Keratinocyte (primary cell): ENCODE data around the gene KCNB1. TPM values are rescaled to one million over a fixed set of nuclear protein-coding genes. Genes with fewer than 3 reads are reported as not detected.

Experiments
- DNase-seq: peaks from one replicate; pipeline ENCODE4 v3.0.0-alpha.2; 2011; ENCODE audit warnings: low read depth, missing footprints, low spot score
- FAIRE-seq: peaks from 2 replicates; lab custom pipeline; 2011; peaks lifted over from hg19 to GRCh38; lab: Jason Lieb, UNC
- H2AFZ ChIP-seq: 2 replicates; pipeline ENCODE4 v1.6.0; 2012; ENCODE audit warnings: low read length, control low read depth, inconsistent platforms; ENCODE audit not compliant: control insufficient read depth
- H3K27ac ChIP-seq: 2 replicates; pipeline ENCODE4 v1.5.1; 2011; ENCODE audit warnings: low read length; ENCODE audit not compliant: control insufficient read depth, insufficient read depth
- H3K27me3 ChIP-seq: 3 replicates; pipeline ENCODE4 v1.6.0; 2011; ENCODE audit warnings: low read length; ENCODE audit not compliant: control insufficient read depth, insufficient read depth; ENCODE audit errors: extremely low read depth
- H3K36me3 ChIP-seq, 2 experiments: 2 replicates in 1 of 2; 3 replicates in 1 of 2; pipeline ENCODE4 v1.5.1; 2011; ENCODE audit warnings: low read length in 2 of 2, mild to moderate bottlenecking in 1 of 2; ENCODE audit not compliant: control insufficient read depth in 2 of 2, insufficient read depth in 2 of 2; ENCODE audit errors: extremely low read depth in 1 of 2
- H3K4me1 ChIP-seq: 3 replicates; pipeline ENCODE4 v1.5.1; 2011; ENCODE audit warnings: low read length; ENCODE audit not compliant: control insufficient read depth, insufficient read depth; ENCODE audit errors: extremely low read depth
- H3K4me2 ChIP-seq: 3 replicates; pipeline ENCODE4 v1.6.0; 2011; ENCODE audit warnings: low read depth, low read length; ENCODE audit not compliant: control insufficient read depth, insufficient read depth; ENCODE audit errors: extremely low read depth
- H3K4me3 ChIP-seq, 3 experiments: fragments of 200-600 bp in 1 of 3; sonication (generic) in 1 of 3; 2 replicates in 2 of 3; 3 replicates in 1 of 3; pipeline ENCODE4 v1.5.1; 2011 to 2016; ENCODE audit warnings: low read length in 3 of 3, mild to moderate bottlenecking in 3 of 3, control low read depth in 2 of 3, inconsistent platforms in 1 of 3, low read depth in 1 of 3, mixed read lengths in 1 of 3, mixed run types in 1 of 3, moderate library complexity in 1 of 3; ENCODE audit not compliant: control insufficient read depth in 2 of 3, insufficient read depth in 2 of 3; ENCODE audit errors: extremely low read depth in 1 of 3
- H3K79me2 ChIP-seq: 2 replicates; pipeline ENCODE4 v1.6.0; 2012; ENCODE audit warnings: low read length; ENCODE audit not compliant: control insufficient read depth, insufficient read depth
- H3K9ac ChIP-seq: 3 replicates; pipeline ENCODE4 v1.6.0; 2011; ENCODE audit warnings: low read length; ENCODE audit not compliant: control insufficient read depth, insufficient read depth; ENCODE audit errors: extremely low read depth
- H3K9me1 ChIP-seq: 3 replicates; pipeline ENCODE4 v1.6.0; 2011; ENCODE audit warnings: low read length; ENCODE audit not compliant: control insufficient read depth, insufficient read depth; ENCODE audit errors: extremely low read depth
- H3K9me3 ChIP-seq: 2 replicates; pipeline ENCODE4 v1.5.1; 2012; ENCODE audit warnings: low read depth, low read length; ENCODE audit not compliant: control insufficient read depth
- H4K20me1 ChIP-seq: 3 replicates; pipeline ENCODE4 v1.6.0; 2011; ENCODE audit warnings: low read length; ENCODE audit not compliant: control insufficient read depth, insufficient read depth; ENCODE audit errors: extremely low read depth
- CTCF ChIP-seq, 3 experiments: IDR thresholded peaks in 1 of 3; conservative IDR thresholded peaks in 1 of 3; optimal IDR thresholded peaks in 1 of 3; 2 replicates in 2 of 3; 3 replicates in 1 of 3; pipeline versions ENCODE3 to v1.5.1; 2011; ENCODE audit warnings: low read length in 3 of 3, mild to moderate bottlenecking in 3 of 3, moderate library complexity in 2 of 3, control low read depth in 1 of 3, inconsistent platforms in 1 of 3; ENCODE audit not compliant: insufficient read depth in 2 of 3; ENCODE audit errors: extremely low read depth in 1 of 3
- EZH2 ChIP-seq: IDR thresholded peaks from one replicate; pipeline ENCODE4 v1.6.1; 2012; ENCODE audit warnings: inconsistent platforms, mild to moderate bottlenecking, low read length, moderate library complexity
- dilution Hi-C: fragments of 300-500 bp; cut with MboI; formaldehyde crosslinking; loops from one replicate; pipeline ENCODE4 v1.7.0; 2020; ENCODE audit warnings: low sequenced_read_pairs; ENCODE audit not compliant: extremely low pct_ligation_motif_present
- polyA plus RNA-seq, 5 experiments: library from polyadenylated mRNA; depleted of rRNA in 3 of 5; stranded (reverse) in 3 of 5; stranded (forward) in 1 of 5; unstranded in 1 of 5; fragments of >200 nt; gene quantifications; 1 replicate in 1 of 5; 2 replicates in 3 of 5; 3 replicates in 1 of 5; pipeline versions ENCODE4 v1.2.1 to v1.2.3, GENCODE V29; 2011 to 2012; ENCODE audit warnings: missing spikeins in 2 of 5, low read depth in 1 of 5, low replicate concordance in 1 of 5

KCNB1 gene
- polyA plus RNA-seq, 1 donor (not counting 4 experiments of a cell fraction or from before 2014, with no cell fraction given), result not detected

GRCh38 chr20:49424536-49424935, 57.9 kb downstream of the KCNB1 start:
- Histone ChIP-seq H3K4me1 (no peaks in the 10 kb centered on the region), H3K9ac (no peak overlapping the region), H3K27me3 (peaks cover 8% of the 10 kb centered on the region), H3K27ac (no peak overlapping the region), H3K79me2 (no peaks in the 10 kb centered on the region), H3K36me3 (no peaks in the 10 kb centered on the region), H3K4me2 (no peak overlapping the region), H3K9me3 (no peaks in the 10 kb centered on the region), H2AFZ (no peak overlapping the region), H3K4me3 (no peak overlapping the region), H3K9me1 (no peaks in the 10 kb centered on the region), H4K20me1 (no peaks in the 10 kb centered on the region)
- TF ChIP-seq CTCF (optimal IDR thresholded peaks at IDR 0.05 in 1 of 3, IDR thresholded peaks at IDR 0.05 in 1 of 3, conservative IDR thresholded peaks at IDR 0.05 in 1 of 3; ENCODE audit: extremely low read depth in 1 of 3, insufficient read depth in 2 of 3, low read length in 3 of 3) (no peak), EZH2 (no peak)
- dilution Hi-C loops, result no loop called here
- FAIRE-seq, result no peak
- DNase-seq, result no peak

- no peaks in the 10 kb centered on the region for H3K4me1 ChIP-seq
- no peaks in the 10 kb centered on the region for H4K20me1 ChIP-seq
- FAIRE-seq (no peak), DNase-seq (no peak)
- H3K9me1 ChIP-seq, result no peaks in the 10 kb centered on the region
- peaks cover 11% of the 10 kb centered on the region for H3K27me3 ChIP-seq
- no peak overlapping the region for H2AFZ ChIP-seq
- H3K79me2 ChIP-seq, result no peaks in the 10 kb centered on the region
- no peaks in the 10 kb centered on the region for H3K9me3 ChIP-seq
- dilution Hi-C loops, result no loop called here
- H3K9ac ChIP-seq, result no peak overlapping the region
- no peak overlapping the region for H3K4me3 ChIP-seq
- no peaks in the 10 kb centered on the region for H3K36me3 ChIP-seq
- no peak overlapping the region for H3K4me2 ChIP-seq
- H3K27ac ChIP-seq, result no peak overlapping the region
- TF ChIP-seq CTCF (optimal IDR thresholded peaks at IDR 0.05 in 1 of 3, IDR thresholded peaks at IDR 0.05 in 1 of 3, conservative IDR thresholded peaks at IDR 0.05 in 1 of 3; ENCODE audit: extremely low read depth in 1 of 3, insufficient read depth in 2 of 3, low read length in 3 of 3) (no peak), EZH2 (no peak)
These were observed 60.3 kb downstream of the KCNB1 start for GRCh38 chr20:49422161-49422560.
